GM12891 (cell line): ENCODE results near the gene HOXD3.

ENCODE experiments used
- POLR2A ChIP-seq: IDR thresholded peaks from 2 replicates; pipeline ENCODE4 v1.6.1; 2011; ENCODE audit warnings: low read depth, low read length, control low read depth
- POLR2AphosphoS5 ChIP-seq: IDR thresholded peaks from 2 replicates; pipeline ENCODE4 v1.6.1; 2011; ENCODE audit warnings: low read depth, low read length, control low read depth
- TAF1 ChIP-seq: IDR thresholded peaks from 2 replicates; pipeline ENCODE4 v1.6.1; 2011; ENCODE audit warnings: low read depth, low read length, control low read depth

DNA sequence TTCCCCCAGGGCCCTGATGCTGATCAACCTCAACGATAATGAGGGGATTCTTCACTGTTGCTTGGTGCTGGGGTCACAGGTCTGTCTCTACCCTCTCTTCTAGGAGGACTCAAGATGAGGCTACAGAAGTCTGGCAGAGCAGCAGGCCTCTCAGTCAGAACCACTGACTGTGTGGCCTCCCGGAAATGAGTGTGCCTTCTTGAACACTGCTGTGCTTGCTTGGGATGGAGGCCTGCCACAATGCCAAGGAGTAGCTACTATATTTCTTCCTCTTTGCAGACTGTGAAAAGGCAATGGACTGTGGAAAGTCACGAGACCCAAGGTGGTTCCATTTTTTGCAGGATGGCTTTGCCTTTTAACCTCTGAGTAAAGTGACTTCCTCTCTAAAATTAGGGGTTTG, 25.6 kb downstream of the HOXD3 start:
- TF ChIP-seq TAF1 (no peak), POLR2A (no peak), POLR2AphosphoS5 (no peak)
